Activated CD8-positive, alpha-beta T cell treated with anti-CD3 and anti-CD28 coated beads for 36 hours (primary cell): Measurements from ENCODE around the gene RNMT. TPM values are rescaled to one million over a fixed set of nuclear protein-coding genes. Genes with fewer than 3 reads are reported as not detected.

Experiments
- ATAC-seq: fragments of 200-7000 bp; cut with Tn5 transposase; one replicate; pipeline ENCODE4 v1.10.0; 2021; ENCODE audit warnings: mild to moderate bottlenecking, moderate library complexity
- CTCF ChIA-PET: fragments of 350-600 bp; sonication (Branson Sonifier 250); formaldehyde crosslinking; loops from one replicate; lab custom pipeline; 2021; ENCODE audit warnings: antibody characterized with exemption; lab: Charles Lee
- POLR2A ChIA-PET: fragments of 350-600 bp; sonication (Branson Sonifier 250); formaldehyde crosslinking; loops from one replicate; lab custom pipeline; 2021; ENCODE audit warnings: antibody characterized with exemption; lab: Charles Lee
- DNase-seq: peaks from one replicate; pipeline ENCODE4 v3.0.0-alpha.2; 2020
- H3K27ac Mint-ChIP-seq: one replicate; pipeline ENCODE4 v1.8.0; 2021; ENCODE audit warnings: mild to moderate bottlenecking, mixed read lengths
- H3K27me3 Mint-ChIP-seq: one replicate; pipeline ENCODE4 v1.8.0; 2021; ENCODE audit warnings: mixed read lengths
- H3K36me3 Mint-ChIP-seq: one replicate; pipeline ENCODE4 v1.8.0; 2021; ENCODE audit warnings: low read depth, mixed read lengths
- H3K4me1 Mint-ChIP-seq: one replicate; pipeline ENCODE4 v1.8.0; 2021; ENCODE audit warnings: low read depth, mixed read lengths
- H3K4me3 Mint-ChIP-seq: one replicate; pipeline ENCODE4 v1.8.0; 2021; ENCODE audit warnings: mild to moderate bottlenecking, moderate library complexity, mixed read lengths
- H3K9me3 Mint-ChIP-seq: one replicate; pipeline ENCODE4 v1.8.0; 2021; ENCODE audit warnings: mixed read lengths
- intact Hi-C: fragments of 100-400 bp; cut with micrococcal nuclease; formaldehyde crosslinking; loops from one replicate; pipeline ENCODE4 v1.10.0; 2022
- total RNA-seq, 2 experiments: library from RNA; stranded (reverse); gene quantifications; one replicate each; pipeline ENCODE4 v1.2.3, GENCODE V29; 2021
- TF ChIP-seq, protein P1 (sequence below): fragments of 200-600 bp; IDR thresholded peaks from one replicate; pipeline ENCODE4 v1.8.0; 2022; ENCODE audit warnings: antibody characterized with exemption, mild to moderate bottlenecking

The RNMT gene
- total RNA-seq, 2 experiments from 2014 or later = 76.4 to 84.4 TPM

DNA sequence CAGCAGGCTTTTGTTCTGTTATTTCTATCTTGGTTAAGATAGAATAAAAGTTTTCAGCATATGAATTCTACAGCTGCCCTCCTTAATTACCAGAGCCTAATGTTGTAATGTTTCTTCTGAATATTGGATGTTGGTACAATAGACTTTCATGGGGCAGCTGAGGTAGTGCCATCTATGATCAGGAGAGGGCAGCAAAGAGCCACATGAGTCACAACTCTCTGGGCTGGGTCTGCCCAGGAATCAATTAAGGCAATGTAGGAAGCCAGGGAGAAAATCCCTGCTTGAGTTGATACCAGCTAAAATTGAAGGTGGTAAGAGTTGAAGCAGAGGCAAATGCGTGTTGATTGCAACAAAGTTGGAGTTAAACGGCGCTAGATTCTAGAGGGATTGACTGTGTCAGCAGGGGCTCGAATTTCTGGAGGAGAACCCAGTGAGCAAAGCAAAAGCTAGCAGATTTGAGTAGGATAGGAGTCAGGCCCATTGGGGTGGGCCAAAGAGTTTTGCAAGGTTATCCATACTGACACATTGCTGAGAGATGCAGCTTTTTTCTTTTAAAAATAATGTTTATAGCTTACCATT lies 86.9 kb downstream of the RNMT start:
- DNase-seq (peak; percentile 71), ATAC-seq (peak; percentile 93)
- Mint-ChIP-seq H3K36me3 (no peaks in the 10 kb centered on the region), H3K9me3 (no peaks in the 10 kb centered on the region), H3K4me1 (no peaks in the 10 kb centered on the region), H3K4me3 (no peak overlapping the region), H3K27ac (no peak overlapping the region), H3K27me3 (no peaks in the 10 kb centered on the region)
- POLR2A ChIA-PET = no interaction called here
- CTCF ChIA-PET = interaction anchor here (0.6 to 4.6 kb wide), 33 partner anchors 8 to 603 kb away, joined by 3 to 47 read pairs (median 5); partner anchors contain the start of genes MC2R and MC5R
- TF ChIP-seq, protein P1, sequence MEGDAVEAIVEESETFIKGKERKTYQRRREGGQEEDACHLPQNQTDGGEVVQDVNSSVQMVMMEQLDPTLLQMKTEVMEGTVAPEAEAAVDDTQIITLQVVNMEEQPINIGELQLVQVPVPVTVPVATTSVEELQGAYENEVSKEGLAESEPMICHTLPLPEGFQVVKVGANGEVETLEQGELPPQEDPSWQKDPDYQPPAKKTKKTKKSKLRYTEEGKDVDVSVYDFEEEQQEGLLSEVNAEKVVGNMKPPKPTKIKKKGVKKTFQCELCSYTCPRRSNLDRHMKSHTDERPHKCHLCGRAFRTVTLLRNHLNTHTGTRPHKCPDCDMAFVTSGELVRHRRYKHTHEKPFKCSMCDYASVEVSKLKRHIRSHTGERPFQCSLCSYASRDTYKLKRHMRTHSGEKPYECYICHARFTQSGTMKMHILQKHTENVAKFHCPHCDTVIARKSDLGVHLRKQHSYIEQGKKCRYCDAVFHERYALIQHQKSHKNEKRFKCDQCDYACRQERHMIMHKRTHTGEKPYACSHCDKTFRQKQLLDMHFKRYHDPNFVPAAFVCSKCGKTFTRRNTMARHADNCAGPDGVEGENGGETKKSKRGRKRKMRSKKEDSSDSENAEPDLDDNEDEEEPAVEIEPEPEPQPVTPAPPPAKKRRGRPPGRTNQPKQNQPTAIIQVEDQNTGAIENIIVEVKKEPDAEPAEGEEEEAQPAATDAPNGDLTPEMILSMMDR = peak; percentile 92
- intact Hi-C loops = no loop called here

Other genes with a start within 250 kb of the RNMT start
- 10 to 100 TPM; 57.7 to 64.2 TPM for gene FAM210A, start 115 bp upstream of the RNMT start, total RNA-seq
- not detected for gene MC5R, start 97.5 kb downstream of the RNMT start, total RNA-seq
- gene MC2R, start 188.9 kb downstream of the RNMT start, total RNA-seq = not detected